HEK293 (cell line): ENCODE data around the gene PITPNC1.

Source experiments
- CTCF ChIA-PET: fragments of 350-600 bp; formaldehyde crosslinking; extraction: SDS; loops from one replicate; lab custom pipeline; 2021; ENCODE audit warnings: antibody characterized with exemption; lab: Yijun Ruan, JAX
- POLR2A ChIA-PET: fragments of 300-600 bp; formaldehyde crosslinking; extraction: SDS; loops from one replicate; lab custom pipeline; 2020; ENCODE audit warnings: antibody characterized with exemption, inconsistent platforms; lab: Yijun Ruan, JAX
- H3K27ac ChIP-seq: fragments of 200-500 bp; sonication (Bioruptor generic); 2 replicates; pipeline ENCODE4 v1.5.1; 2014; ENCODE audit warnings: low read depth, low read length, control low read depth, inconsistent platforms; ENCODE audit errors: extremely low read depth
- H3K36me3 ChIP-seq, 2 experiments: fragments of 200-500 bp in 1 of 2; sonication (Bioruptor generic) in 1 of 2; 1 replicate in 1 of 2; 2 replicates in 1 of 2; pipeline ENCODE4 v1.5.1; 2014 to 2017; ENCODE audit warnings: inconsistent platforms in 2 of 2, low read length in 2 of 2; ENCODE audit not compliant: control insufficient read depth in 2 of 2, insufficient read depth in 1 of 2
- H3K4me1 ChIP-seq: fragments of 200-500 bp; sonication (Bioruptor generic); 2 replicates; pipeline ENCODE4 v1.5.1; 2014; ENCODE audit warnings: mild to moderate bottlenecking, low read length, inconsistent platforms; ENCODE audit not compliant: control insufficient read depth, insufficient read depth
- H3K4me3 ChIP-seq: 2 replicates; pipeline ENCODE4 v1.5.1; 2011; ENCODE audit warnings: low read depth, mild to moderate bottlenecking, control low read depth, low read length, moderate library complexity
- H3K9me3 ChIP-seq: fragments of 200-500 bp; sonication (Bioruptor generic); 2 replicates; pipeline ENCODE4 v1.5.1; 2014; ENCODE audit warnings: low read depth, low read length, inconsistent platforms; ENCODE audit not compliant: control insufficient read depth, insufficient read depth
- BCL11A ChIP-seq: fragments of 450-650 bp; formaldehyde crosslinking; IDR thresholded peaks from 2 replicates; pipeline ENCODE4 v1.5.1; 2016; ENCODE audit warnings: low read depth, missing biosample characterization, missing genetic modification characterization
- BCL11B ChIP-seq: fragments of 450-650 bp; formaldehyde crosslinking; IDR thresholded peaks from 2 replicates; pipeline ENCODE4 v1.5.1; 2016; ENCODE audit warnings: low read depth, missing biosample characterization, missing genetic modification characterization
- HOXA7 ChIP-seq: sonication (generic); formaldehyde crosslinking; IDR thresholded peaks from 2 replicates; pipeline ENCODE4 v1.8.1; 2022; ENCODE audit warnings: missing genetic modification reagents, borderline replicate concordance
- IKZF3 ChIP-seq: fragments of 450-650 bp; IDR thresholded peaks from 2 replicates; pipeline ENCODE4 v1.5.0; 2018; ENCODE audit warnings: missing biosample characterization, mild to moderate bottlenecking, missing genetic modification characterization, moderate library complexity
- KLF10 ChIP-seq: fragments of 450-650 bp; IDR thresholded peaks from 2 replicates; pipeline ENCODE4 v1.5.1; 2018; ENCODE audit warnings: missing biosample characterization, mild to moderate bottlenecking, missing genetic modification characterization
- KLF9 ChIP-seq: fragments of 450-650 bp; formaldehyde crosslinking; IDR thresholded peaks from 2 replicates; pipeline ENCODE4 v1.5.1; 2016; ENCODE audit warnings: missing biosample characterization, missing genetic modification characterization, low read depth
- SALL2 ChIP-seq: fragments of 450-650 bp; formaldehyde crosslinking; IDR thresholded peaks from 2 replicates; pipeline ENCODE4 v1.5.0; 2017; ENCODE audit warnings: missing biosample characterization, mild to moderate bottlenecking, missing genetic modification characterization, borderline replicate concordance
- ZNF138 ChIP-seq: fragments of 450-650 bp; formaldehyde crosslinking; IDR thresholded peaks from 2 replicates; pipeline ENCODE4 v1.5.1; 2016; ENCODE audit warnings: missing biosample characterization, missing genetic modification characterization, borderline replicate concordance
- ZNF148 ChIP-seq: fragments of 450-650 bp; formaldehyde crosslinking; IDR thresholded peaks from 2 replicates; pipeline ENCODE4 v1.5.0; 2017; ENCODE audit warnings: missing biosample characterization, missing genetic modification characterization, borderline replicate concordance
- ZNF184 ChIP-seq: fragments of 450-650 bp; IDR thresholded peaks from 2 replicates; pipeline ENCODE4 v1.5.1; 2018; ENCODE audit warnings: missing biosample characterization, mild to moderate bottlenecking, missing genetic modification characterization
- ZNF202 ChIP-seq: fragments of 450-650 bp; formaldehyde crosslinking; IDR thresholded peaks from 2 replicates; pipeline ENCODE4 v1.5.1; 2016; ENCODE audit warnings: missing biosample characterization, missing genetic modification characterization, borderline replicate concordance
- ZNF426 ChIP-seq: fragments of 450-650 bp; formaldehyde crosslinking; IDR thresholded peaks from 2 replicates; pipeline ENCODE4 v1.5.1; 2017; ENCODE audit warnings: missing biosample characterization, missing genetic modification characterization, mild to moderate bottlenecking, inconsistent platforms, moderate library complexity
- ZNF48 ChIP-seq: fragments of 450-650 bp; formaldehyde crosslinking; IDR thresholded peaks from 2 replicates; pipeline ENCODE4 v1.5.1; 2016; ENCODE audit warnings: missing biosample characterization, missing genetic modification characterization
- ZNF518A ChIP-seq: fragments of 450-650 bp; formaldehyde crosslinking; conservative IDR thresholded peaks from 2 replicates; pipeline ENCODE4 v1.5.1; 2016; ENCODE audit warnings: low read depth, missing biosample characterization, missing genetic modification characterization
- ZSCAN23 ChIP-seq: fragments of 450-650 bp; formaldehyde crosslinking; IDR thresholded peaks from 2 replicates; pipeline ENCODE4 v1.5.1; 2016; ENCODE audit warnings: missing biosample characterization, missing genetic modification characterization
- TF ChIP-seq, protein P1 (sequence below): fragments of 450-650 bp; formaldehyde crosslinking; IDR thresholded peaks from 2 replicates; pipeline ENCODE4 v1.5.1; 2016; ENCODE audit warnings: missing biosample characterization, missing genetic modification characterization
- TF ChIP-seq, protein P2 (sequence below): fragments of 450-650 bp; formaldehyde crosslinking; IDR thresholded peaks from 2 replicates; pipeline ENCODE4 v1.5.1; 2016; ENCODE audit warnings: missing biosample characterization, missing genetic modification characterization, low read depth

Gene PITPNC1

DNA sequence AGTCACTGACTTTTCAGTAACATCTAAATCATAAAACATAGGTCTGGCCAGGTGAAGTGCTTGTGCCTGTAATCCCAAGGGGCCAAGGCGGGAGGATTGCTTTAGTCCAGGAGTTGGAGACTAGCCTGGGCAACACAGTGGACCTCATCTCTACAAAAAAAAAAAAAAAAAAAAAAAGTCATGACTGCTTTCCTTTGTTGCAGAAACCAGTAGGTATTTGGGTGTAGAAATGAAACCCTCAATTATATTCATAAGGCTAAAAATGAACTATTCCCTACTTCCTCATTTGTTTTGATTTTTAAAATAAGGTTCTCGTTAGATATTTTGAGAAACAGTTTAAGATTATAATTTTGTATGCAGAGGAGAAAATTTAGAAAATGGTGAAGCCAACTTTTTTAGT, 26.0 kb downstream of the PITPNC1 start:
- H3K27ac ChIP-seq, result no peak overlapping the region
- TF ChIP-seq ZNF426 (tag by site-specific recombination) (no peak), KLF10 (tag by site-specific recombination) (no peak), BCL11B (no peak), ZNF202 (tag by site-specific recombination) (no peak), ZSCAN23 (tag by site-specific recombination) (no peak), ZNF518A (tag by site-specific recombination) (no peak), KLF9 (tag by site-specific recombination) (no peak), IKZF3 (tag by site-specific recombination) (no peak), ZNF148 (tag by site-specific recombination) (no peak), ZNF138 (tag by site-specific recombination) (no peak), BCL11A (no peak), SALL2 (tag by site-specific recombination) (no peak), HOXA7 (CRISPR knock-in tag) (no peak), ZNF184 (no peak), ZNF48 (tag by site-specific recombination) (no peak)
- TF ChIP-seq, protein P1, sequence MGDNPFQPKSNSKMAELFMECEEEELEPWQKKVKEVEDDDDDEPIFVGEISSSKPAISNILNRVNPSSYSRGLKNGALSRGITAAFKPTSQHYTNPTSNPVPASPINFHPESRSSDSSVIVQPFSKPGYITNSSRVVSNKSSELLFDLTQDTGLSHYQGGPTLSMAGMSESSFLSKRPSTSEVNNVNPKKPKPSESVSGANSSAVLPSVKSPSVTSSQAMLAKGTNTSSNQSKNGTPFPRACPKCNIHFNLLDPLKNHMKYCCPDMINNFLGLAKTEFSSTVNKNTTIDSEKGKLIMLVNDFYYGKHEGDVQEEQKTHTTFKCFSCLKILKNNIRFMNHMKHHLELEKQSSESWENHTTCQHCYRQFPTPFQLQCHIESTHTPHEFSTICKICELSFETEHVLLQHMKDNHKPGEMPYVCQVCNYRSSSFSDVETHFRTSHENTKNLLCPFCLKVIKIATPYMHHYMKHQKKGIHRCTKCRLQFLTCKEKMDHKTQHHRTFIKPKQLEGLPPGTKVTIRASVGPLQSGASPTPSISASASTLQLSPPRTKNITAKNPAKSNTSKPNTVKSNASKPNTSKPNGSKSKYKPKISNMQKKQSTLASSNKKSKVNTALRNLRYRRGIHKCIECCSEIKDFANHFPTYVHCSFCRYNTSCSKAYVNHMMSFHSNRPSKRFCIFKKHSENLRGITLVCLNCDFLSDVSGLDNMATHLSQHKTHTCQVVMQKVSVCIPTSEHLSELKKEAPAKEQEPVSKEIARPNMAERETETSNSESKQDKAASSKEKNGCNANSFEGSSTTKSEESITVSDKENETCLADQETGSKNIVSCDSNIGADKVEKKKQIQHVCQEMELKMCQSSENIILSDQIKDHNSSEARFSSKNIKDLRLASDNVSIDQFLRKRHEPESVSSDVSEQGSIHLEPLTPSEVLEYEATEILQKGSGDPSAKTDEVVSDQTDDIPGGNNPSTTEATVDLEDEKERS, result no peak
- TF ChIP-seq, protein P2, sequence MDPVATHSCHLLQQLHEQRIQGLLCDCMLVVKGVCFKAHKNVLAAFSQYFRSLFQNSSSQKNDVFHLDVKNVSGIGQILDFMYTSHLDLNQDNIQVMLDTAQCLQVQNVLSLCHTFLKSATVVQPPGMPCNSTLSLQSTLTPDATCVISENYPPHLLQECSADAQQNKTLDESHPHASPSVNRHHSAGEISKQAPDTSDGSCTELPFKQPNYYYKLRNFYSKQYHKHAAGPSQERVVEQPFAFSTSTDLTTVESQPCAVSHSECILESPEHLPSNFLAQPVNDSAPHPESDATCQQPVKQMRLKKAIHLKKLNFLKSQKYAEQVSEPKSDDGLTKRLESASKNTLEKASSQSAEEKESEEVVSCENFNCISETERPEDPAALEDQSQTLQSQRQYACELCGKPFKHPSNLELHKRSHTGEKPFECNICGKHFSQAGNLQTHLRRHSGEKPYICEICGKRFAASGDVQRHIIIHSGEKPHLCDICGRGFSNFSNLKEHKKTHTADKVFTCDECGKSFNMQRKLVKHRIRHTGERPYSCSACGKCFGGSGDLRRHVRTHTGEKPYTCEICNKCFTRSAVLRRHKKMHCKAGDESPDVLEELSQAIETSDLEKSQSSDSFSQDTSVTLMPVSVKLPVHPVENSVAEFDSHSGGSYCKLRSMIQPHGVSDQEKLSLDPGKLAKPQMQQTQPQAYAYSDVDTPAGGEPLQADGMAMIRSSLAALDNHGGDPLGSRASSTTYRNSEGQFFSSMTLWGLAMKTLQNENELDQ, result no peak
- TF ChIP-seq, all 188 proteins: peak for 0
- POLR2A ChIA-PET, result no interaction called here
- Histone ChIP-seq H3K36me3 (no peaks in the 10 kb centered on the region; a peak in 1 of 3 replicates), H3K4me3 (no peak overlapping the region), H3K9me3 (no peaks in the 10 kb centered on the region), H3K4me1 (peaks cover 3% of the 10 kb centered on the region; the same call in 1 of the 2 replicates)
- CTCF ChIA-PET, result no interaction called here
